HG03097 (cell line): ENCODE data around the gene ANGPT4.
"Not testable (repeated sequence)": the region's sequence is repeated elsewhere in the genome, so short reads cannot be mapped to it uniquely, and the experiment has no call there.

Source experiments
- ATAC-seq: cut with Tn5 transposase; IDR thresholded peaks from one replicate; pipeline ENCODE4 v1.9.1; 2021; ENCODE audit not compliant: unreplicated experiment, low FRiP score

ANGPT4 gene

DNA sequence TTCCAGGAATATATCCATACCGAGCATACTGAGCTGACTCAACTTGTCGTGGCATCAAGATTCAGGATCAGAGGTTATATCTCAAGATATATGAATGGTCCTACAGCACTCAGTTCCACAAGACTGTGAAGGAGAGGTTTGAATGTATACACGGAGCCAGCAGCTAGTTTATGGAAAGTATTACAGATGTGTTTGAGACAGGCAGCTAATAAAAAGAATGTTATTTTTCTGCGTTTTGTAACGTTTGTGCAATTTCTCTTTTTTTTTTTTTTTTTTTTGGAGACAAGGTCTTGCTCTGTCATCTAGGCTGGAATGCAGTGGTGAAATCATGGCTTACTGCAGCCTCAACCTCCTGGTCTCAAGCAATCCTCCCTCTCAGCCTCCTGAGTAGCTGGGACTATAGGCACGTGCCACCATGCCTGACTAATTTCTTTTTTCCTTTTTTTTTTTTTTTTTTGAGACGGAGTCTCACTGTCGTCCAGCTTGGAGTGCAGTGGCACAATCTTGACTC, 86.1 kb downstream of the ANGPT4 start:
- ATAC-seq = no peak

DNA sequence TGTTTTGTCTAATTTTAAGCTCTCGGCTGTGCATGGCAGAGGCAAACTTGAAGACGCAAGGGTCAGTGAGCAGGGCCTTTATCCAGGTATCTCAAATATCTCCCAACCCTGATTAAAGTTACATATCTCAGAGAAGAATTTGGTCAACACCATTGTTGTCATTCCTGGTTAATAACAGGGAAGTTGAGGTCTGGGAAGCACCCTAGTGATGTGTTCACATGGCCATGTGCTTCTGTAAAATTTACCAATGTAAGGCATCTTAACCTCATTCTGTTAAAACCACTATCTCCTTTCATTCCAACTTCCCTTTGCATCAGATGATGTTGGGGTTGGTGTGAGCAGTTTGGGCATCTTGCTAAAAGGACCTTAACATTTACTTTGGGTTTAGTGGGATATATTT, 86.6 kb downstream of the ANGPT4 start:
- ATAC-seq = no peak

DNA sequence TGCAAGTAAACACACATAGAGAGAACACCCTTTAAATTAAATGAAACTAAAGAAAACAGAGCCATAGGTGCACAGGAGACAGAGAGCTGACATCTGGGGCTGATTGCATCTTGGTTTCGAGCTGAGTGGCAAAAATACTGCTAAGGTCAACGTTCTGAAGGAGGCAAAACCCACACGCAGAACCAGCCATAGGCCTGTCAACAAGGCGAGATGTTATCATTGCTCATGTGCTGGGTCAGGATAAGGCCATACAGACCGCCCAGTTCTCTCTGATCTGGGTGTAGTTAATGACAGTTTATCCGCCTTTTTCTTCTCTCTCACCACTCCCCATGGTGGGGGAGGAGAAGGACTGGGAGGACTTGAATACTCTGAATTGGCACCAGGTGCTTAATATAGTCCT, 87.1 kb downstream of the ANGPT4 start:
- no peak for ATAC-seq

DNA sequence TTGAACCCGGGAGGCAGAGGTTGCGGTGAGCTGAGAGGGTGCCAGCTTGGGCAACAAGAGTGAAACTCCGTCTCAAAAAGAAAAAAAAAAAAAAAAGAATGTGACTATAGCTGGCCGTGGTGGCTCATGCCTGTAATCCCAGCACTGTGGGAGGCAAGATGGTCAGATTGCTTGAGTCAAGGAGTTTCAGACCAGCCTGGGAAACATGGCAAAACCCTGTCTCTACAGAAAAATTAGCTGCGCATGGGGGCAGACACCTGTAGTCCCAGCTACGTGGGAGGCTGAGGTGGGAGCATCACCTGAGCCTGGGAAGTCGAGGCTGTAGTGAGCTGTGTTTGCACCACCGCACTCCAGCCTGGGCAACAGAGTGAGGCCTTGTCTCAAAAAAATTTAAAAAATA, 88.2 kb downstream of the ANGPT4 start:
- not testable (repeated sequence) for ATAC-seq

DNA sequence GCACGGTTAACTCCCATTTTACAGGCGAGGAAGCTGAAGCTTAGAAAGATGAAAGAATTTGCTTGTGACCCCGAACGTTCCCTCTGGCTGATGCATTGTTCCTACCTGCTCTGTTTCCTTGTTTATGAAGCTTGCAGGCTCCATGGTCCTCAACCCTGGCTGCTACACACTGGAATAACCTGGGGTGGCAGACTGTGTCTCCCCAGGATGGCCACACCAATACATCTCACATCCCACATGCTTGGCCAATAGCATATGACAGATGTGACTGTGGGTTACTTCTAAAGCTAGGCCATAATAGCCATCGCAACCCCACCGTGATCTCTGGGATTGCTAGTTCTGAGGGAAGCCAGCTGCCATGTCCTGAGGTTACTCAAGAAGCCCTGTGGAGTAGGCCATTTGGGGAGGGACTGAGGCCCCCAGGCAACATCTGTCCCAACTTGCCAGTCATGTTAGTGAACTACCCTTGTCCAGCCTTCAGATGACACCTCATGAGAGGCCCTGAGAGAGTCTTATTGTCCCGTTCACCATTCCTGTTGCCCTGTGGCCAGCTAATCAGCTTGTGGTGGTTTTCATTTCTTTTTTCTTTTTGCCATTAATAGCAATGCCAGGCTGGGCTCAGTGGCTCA, 89.3 kb downstream of the ANGPT4 start:
- ATAC-seq = no peak

DNA sequence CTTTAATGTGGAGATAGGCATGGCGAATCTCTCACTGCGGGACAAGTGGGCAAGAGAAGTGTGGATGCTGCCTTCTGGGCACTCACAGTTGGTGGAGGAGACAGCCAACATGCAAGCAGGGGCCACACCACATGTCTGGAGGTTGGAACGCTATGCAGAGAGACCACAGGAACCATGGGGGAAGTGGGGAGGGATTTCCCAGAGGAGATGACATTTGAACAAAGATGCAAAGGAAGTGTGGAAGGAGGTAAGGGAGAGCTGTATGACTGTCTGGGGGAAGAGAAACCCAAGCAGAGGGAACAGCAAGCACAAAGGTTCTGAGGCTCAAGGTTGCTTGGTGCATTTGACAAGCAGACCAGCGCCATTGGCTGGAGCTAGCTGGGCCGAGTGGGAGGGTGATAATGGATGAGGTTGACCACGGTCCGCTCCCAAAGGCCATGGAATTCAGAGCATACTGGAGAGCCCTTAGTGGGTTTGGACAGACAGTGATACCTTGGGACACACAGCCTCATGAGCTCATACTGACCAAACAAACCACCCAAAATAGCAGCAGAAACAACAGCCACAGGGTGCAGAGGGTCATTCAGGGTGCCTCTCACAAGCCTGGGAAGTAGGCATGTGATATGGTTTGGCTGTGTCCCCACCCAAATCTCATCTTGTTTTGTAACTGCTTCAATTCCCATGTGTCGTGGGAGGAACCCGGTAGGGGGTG, 90.3 kb downstream of the ANGPT4 start:
- no peak for ATAC-seq

DNA sequence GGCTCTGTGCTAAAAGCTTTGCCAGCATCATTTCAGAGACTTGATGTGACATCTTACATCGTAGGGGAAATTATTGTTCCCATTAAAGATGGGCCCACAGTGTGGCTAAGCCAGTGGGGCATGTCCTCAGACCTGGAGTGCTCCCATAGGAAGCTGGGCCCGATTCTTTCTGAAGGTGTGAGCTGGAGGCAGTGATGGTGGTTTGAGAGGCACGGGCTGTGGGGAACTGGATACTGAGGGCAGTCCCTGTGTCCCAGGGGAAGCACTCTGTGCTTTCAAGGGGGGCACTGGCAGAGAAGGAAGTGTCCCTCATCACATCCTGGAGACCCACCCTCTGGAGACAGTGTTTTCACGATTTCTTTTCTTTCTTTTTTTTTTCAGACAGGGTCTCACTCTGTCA, 91.2 kb downstream of the ANGPT4 start:
- no peak for ATAC-seq

DNA sequence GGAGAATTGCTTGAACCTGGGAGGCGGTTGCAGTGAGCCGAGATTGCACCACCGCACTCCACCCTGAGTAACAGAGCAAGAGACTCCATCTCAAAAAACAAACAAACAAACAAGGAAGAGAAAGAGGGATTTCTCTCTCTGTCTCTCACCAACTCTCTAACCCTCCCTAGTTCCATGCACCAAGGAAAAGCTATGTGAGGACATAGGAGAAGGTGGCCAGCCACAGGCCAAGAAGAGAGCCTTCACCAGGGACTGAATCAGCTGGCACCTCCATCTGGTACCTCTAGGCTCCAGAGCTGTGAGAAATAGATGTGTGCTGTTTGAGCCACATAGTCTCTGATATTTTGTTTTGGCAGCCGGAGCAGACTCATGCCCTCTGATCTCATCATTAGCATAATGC, 91.6 kb downstream of the ANGPT4 start:
- no peak for ATAC-seq

DNA sequence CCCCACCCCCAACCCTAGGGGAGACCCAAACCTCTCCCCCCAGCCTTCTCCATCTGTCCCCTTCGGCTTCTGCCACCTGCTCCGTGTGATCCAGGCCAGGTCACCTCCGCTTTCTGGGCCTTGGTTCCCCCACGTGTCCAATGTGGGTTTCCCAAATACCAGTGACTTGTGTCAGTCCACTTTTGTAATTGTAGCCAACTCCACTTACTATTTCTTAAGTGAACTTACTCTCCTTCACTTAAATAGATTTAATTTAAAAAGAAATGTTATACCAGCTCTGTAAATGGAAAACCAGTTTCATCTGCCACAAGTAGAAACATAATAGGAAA, 92.6 kb downstream of the ANGPT4 start:
- no peak for ATAC-seq

DNA sequence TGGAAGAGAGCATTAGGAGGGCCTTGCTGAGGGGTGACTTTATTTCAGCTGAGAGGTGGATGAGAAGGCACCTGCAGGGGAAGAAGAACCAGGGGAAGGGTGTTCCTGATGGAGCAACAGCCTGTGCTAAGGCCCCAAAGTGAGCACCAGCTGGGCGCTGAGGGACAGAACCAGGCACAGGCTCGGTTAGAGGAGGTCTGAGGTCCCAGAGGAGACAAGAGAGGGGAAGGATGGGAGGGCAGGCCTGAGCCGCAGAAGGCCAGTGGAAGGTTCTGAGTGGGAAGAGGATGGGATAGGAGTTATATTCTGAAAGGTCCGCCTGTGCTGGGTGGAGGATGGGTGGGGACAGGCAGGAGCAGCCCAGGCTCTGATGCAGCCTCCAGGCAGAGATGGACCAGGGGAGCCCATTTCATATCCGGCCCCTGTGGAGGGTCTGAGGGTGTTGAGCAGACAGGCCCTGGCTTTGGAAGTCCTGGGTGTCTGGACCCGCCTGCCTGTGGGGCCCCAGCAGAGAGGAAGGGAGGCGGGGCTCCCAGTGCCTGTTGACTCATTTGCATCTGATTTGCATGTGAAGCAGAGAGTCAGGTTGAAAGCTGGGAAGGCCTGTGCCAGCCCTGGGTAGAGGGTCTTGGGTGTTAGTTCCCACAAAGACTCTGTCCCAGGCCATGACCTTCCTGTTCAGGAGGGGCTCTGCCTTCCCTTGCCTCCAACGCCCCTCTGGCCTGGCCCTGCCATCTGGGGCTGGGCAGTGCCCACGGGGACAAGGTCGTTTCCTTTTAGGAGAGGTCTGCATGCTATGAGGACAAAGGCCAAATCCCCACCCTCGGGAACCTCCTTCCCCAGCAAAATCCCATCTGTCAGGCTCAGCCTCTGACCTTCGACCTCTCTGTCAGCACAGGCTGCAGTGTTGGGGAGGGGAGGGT, 93.2 kb downstream of the ANGPT4 start:
- no peak for ATAC-seq

DNA sequence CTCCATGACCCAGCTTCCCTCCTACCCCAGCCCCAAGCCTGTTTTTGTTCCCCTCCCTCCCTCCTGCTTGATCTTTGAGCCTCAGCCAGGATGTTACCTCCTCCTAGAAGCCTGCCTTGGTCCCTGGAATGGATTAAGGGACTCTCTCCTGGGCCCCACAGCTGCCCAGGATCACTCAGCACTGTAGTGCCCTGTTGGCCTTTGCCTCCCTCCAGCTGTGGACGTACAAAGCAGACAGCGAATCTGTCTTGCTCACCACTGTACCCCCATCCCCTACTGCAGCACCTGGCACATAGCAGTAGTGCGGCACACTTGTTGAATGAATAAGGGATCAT, 94.4 kb downstream of the ANGPT4 start:
- ATAC-seq = no peak

DNA sequence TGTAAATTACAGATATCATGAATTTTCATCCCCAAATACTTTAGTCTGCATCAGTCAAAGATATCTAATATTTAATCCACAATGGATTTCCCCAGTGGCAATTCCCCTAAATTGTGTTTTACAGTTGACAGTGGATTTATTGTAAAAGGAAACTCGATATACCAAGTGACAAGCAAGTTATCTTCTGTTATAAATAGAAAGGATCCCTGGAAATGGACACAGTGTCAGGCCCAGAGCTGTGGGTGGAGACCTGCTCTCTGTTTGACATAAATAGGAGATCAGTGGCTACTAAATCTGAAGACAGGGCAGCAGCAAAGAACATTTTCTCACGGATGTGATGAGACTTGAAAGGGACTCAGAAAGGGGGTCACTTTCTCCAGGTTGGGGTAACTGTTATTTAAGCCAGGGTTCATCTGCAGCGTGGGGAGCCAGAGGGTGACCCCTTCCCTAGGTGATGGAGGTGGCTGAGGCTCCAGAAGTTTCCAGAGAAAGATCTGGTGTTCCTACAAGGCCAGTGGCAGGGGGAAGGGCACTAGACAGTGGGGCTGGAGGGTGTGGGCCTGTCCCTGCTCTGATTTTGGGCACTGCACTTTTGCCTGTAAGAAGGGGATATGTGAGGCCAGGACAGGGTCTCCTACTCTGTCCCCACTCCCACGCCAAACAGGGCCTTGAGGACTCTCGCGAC, 94.9 kb downstream of the ANGPT4 start:
- no peak for ATAC-seq

DNA sequence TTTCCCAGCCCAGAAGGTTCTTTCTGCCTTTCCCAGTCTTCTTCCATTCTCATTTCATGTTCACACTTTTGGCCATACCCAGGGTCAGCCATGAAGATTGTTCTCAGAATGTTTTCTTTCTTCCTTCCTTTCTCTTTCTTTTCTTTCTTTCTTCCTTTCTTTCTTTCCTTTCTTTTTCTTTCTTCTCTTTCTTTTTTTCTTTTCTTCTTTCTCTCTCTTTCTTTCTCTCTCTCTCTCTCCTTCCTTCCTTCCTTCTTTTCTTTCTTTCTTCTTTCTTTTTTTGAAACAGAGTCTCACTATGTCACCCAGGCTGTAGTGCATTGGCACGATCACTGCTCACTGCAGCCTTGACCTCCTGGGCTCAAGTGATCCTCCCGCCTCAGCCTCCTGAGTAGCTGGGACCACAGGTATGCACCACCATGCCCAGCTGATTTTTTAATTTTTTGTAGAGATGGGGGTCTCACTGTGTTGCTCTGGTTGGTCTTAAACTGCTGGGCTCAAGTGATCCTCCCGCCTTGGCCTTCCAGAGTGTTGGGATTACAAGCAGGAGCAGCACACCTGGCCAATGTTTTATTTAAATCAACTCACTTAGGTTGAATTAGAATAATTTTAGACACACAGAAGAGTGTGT, 95.7 kb downstream of the ANGPT4 start:
- ATAC-seq = no peak
